GM11168 (cell line): ENCODE measurements around the gene HOXA6.

ENCODE experiments used
- in situ Hi-C: fragments of 300-500 bp; cut with MboI; formaldehyde crosslinking; loops from one replicate; pipeline ENCODE4 v1.12.0; 2022; ENCODE audit warnings: low sequenced_read_pairs; ENCODE audit not compliant: unreplicated experiment

The HOXA6 gene

GRCh38 chr7:27130540-27131389, 16.8 kb downstream of the HOXA6 start, which contains the start of gene HOXA4:
Gene HOXA4 (minus strand): TSS chr7:27130757. CDS start chr7:27130733, 24 bp downstream.
- in situ Hi-C loops = no loop called here

- in situ Hi-C loops = no loop called here
Measured at GRCh38 chr7:27129729-27130539, 17.6 kb downstream of the HOXA6 start.

- in situ Hi-C loops = no loop called here
Measured at GRCh38 chr7:27128776-27129728, 18.5 kb downstream of the HOXA6 start.

- in situ Hi-C loops = no loop called here
Measured at GRCh38 chr7:27128034-27128433, 19.5 kb downstream of the HOXA6 start.

- in situ Hi-C loops = no loop called here
Measured at GRCh38 chr7:27126596-27127327, 20.8 kb downstream of the HOXA6 start.

GRCh38 chr7:27125986-27126394, 21.6 kb downstream of the HOXA6 start:
- in situ Hi-C loops = no loop called here

GRCh38 chr7:27124902-27125689, 22.5 kb downstream of the HOXA6 start:
- in situ Hi-C loops = no loop called here

GRCh38 chr7:27124096-27124901, 23.3 kb downstream of the HOXA6 start:
- in situ Hi-C loops = no loop called here

- in situ Hi-C loops = no loop called here
Measured at GRCh38 chr7:27123477-27124053, 24.0 kb downstream of the HOXA6 start.

- in situ Hi-C loops = no loop called here
Measured at GRCh38 chr7:27123007-27123476, 24.5 kb downstream of the HOXA6 start.

GRCh38 chr7:27122077-27122910, 25.3 kb downstream of the HOXA6 start:
- in situ Hi-C loops = no loop called here

- in situ Hi-C loops = no loop called here
Measured at GRCh38 chr7:27121684-27122076, 25.9 kb downstream of the HOXA6 start.

- in situ Hi-C loops = no loop called here
Measured at GRCh38 chr7:27119412-27119911, 28.1 kb downstream of the HOXA6 start.

GRCh38 chr7:27118580-27118979, 29.0 kb downstream of the HOXA6 start:
- in situ Hi-C loops = no loop called here

- in situ Hi-C loops = no loop called here
Measured at GRCh38 chr7:27117887-27118491, 29.6 kb downstream of the HOXA6 start.
